PC-9 (cell line): ENCODE measurements around the gene HOXB13.

ENCODE experiments used
- EZH2 ChIP-seq: fragments of 200-600 bp; sonication (generic); IDR thresholded peaks from 2 replicates; pipeline ENCODE4 v1.8.0; 2017; ENCODE audit warnings: antibody characterized with exemption, low read depth
- TF ChIP-seq, protein P1 (sequence below): fragments of 200-600 bp; sonication (generic); conservative IDR thresholded peaks from 2 replicates; pipeline ENCODE4 v1.6.1; 2017; ENCODE audit warnings: mixed run types, antibody characterized with exemption, mild to moderate bottlenecking, moderate library complexity

DNA sequence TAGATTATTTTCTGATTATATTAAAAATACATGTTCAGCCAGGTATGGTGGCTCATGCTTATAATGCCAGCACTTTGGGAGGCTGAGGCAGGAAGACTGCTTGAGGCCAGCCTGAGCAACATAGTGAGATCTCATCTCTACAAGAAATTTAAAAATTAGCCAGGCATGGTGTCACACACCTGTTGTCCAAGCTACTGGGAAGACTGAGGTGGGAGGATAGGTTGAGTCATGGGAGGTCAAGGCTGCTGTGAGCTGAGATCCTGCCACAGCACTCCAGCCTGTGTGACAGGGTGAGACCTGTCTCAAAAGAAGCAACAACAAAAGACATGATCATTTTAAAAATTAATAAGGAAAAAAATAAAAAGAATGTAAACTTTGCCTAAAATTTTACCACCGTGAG, 46.9 kb downstream of the HOXB13 start:
- no peak for TF ChIP-seq EZH2
- TF ChIP-seq, protein P1, sequence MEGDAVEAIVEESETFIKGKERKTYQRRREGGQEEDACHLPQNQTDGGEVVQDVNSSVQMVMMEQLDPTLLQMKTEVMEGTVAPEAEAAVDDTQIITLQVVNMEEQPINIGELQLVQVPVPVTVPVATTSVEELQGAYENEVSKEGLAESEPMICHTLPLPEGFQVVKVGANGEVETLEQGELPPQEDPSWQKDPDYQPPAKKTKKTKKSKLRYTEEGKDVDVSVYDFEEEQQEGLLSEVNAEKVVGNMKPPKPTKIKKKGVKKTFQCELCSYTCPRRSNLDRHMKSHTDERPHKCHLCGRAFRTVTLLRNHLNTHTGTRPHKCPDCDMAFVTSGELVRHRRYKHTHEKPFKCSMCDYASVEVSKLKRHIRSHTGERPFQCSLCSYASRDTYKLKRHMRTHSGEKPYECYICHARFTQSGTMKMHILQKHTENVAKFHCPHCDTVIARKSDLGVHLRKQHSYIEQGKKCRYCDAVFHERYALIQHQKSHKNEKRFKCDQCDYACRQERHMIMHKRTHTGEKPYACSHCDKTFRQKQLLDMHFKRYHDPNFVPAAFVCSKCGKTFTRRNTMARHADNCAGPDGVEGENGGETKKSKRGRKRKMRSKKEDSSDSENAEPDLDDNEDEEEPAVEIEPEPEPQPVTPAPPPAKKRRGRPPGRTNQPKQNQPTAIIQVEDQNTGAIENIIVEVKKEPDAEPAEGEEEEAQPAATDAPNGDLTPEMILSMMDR, result no peak
